CD4-positive, alpha-beta memory T cell (primary cell): ENCODE data around the gene PRSS56. TPM values are rescaled to one million over a fixed set of nuclear protein-coding genes. Genes with fewer than 3 reads are reported as not detected.

Experiments
- CTCF ChIA-PET: fragments of 350-600 bp; sonication (Branson Sonifier 250); formaldehyde crosslinking; loops from one replicate; lab custom pipeline; 2021; ENCODE audit warnings: inconsistent platforms; ENCODE audit not compliant: partially characterized antibody; lab: Charles Lee
- POLR2A ChIA-PET: fragments of 350-600 bp; sonication (Branson Sonifier 250); formaldehyde crosslinking; loops from one replicate; lab custom pipeline; 2021; ENCODE audit not compliant: partially characterized antibody; lab: Charles Lee
- DNase-seq, 5 donors: peaks; one replicate each; pipeline versions ENCODE4 v3.0.0 to v3.0.0-alpha.2; 2020 to 2022; ENCODE audit warnings: mixed read lengths in 1 of 5
- H3K27ac ChIP-seq: one replicate; pipeline ENCODE4 v1.7.0; 2013; ENCODE audit warnings: low read depth, low read length
- H3K27me3 ChIP-seq: 2 replicates; pipeline ENCODE4 v1.7.0; 2013; ENCODE audit warnings: mild to moderate bottlenecking, low read length, moderate library complexity; ENCODE audit not compliant: insufficient read depth
- H3K36me3 ChIP-seq: 2 replicates; pipeline ENCODE4 v1.7.0; 2013; ENCODE audit warnings: mild to moderate bottlenecking, low read length, moderate library complexity; ENCODE audit not compliant: insufficient read depth
- H3K4me1 ChIP-seq: 2 replicates; pipeline ENCODE4 v1.7.0; 2013; ENCODE audit warnings: mild to moderate bottlenecking, low read length, moderate library complexity; ENCODE audit not compliant: insufficient read depth
- H3K4me3 ChIP-seq, 2 donors: one replicate each; pipeline ENCODE4 v1.7.0; 2013; ENCODE audit warnings: low read length in 2 of 2, mild to moderate bottlenecking in 1 of 2
- H3K9me3 ChIP-seq, 2 donors: one replicate each; pipeline ENCODE4 v1.7.0; 2013; ENCODE audit warnings: low read length in 2 of 2, control low read depth in 1 of 2; ENCODE audit not compliant: control insufficient read depth in 1 of 2
- H3K27ac Mint-ChIP-seq, 7 donors: one replicate each; pipeline ENCODE4 v1.8.0; 2020 to 2021; ENCODE audit warnings: mixed read lengths in 7 of 7, mild to moderate bottlenecking in 6 of 7, inconsistent platforms in 3 of 7, moderate library complexity in 3 of 7
- H3K27me3 Mint-ChIP-seq, 2 donors: one replicate each; pipeline ENCODE4 v1.8.0; 2020 to 2021; ENCODE audit warnings: mixed read lengths in 2 of 2
- H3K36me3 Mint-ChIP-seq, 2 donors: one replicate each; pipeline ENCODE4 v1.8.0; 2020 to 2021; ENCODE audit warnings: mixed read lengths in 2 of 2, inconsistent platforms in 1 of 2, mild to moderate bottlenecking in 1 of 2
- H3K4me1 Mint-ChIP-seq, 4 donors: one replicate each; pipeline ENCODE4 v1.8.0; 2020 to 2021; ENCODE audit warnings: mixed read lengths in 4 of 4, mild to moderate bottlenecking in 1 of 4
- H3K4me3 Mint-ChIP-seq, 8 donors: one replicate each; pipeline ENCODE4 v1.8.0; 2020 to 2021; ENCODE audit warnings: mixed read lengths in 8 of 8, mild to moderate bottlenecking in 7 of 8, moderate library complexity in 6 of 8, inconsistent platforms in 3 of 8
- H3K9me3 Mint-ChIP-seq, 8 donors: one replicate each; pipeline ENCODE4 v1.8.0; 2020 to 2021; ENCODE audit warnings: mixed read lengths in 8 of 8, mild to moderate bottlenecking in 5 of 8, inconsistent platforms in 3 of 8, moderate library complexity in 1 of 8
- intact Hi-C: fragments of 100-400 bp; cut with micrococcal nuclease; formaldehyde crosslinking; loops from one replicate; pipeline ENCODE4 v1.15.1; 2023
- polyA plus RNA-seq, 2 donors: library from polyadenylated mRNA; unstranded; fragments of 300-500 nt; fragmentation: Illumina TruSeq; gene quantifications; one replicate each; pipeline ENCODE4 v1.2.3, GENCODE V29; 2021
- total RNA-seq, 2 experiments: library from RNA; stranded (reverse); gene quantifications; one replicate each; pipeline ENCODE4 v1.2.3, GENCODE V29; 2021

The PRSS56 gene
- total and polyA plus RNA-seq, 4 experiments from 2014 or later, result not detected

GRCh38 chr2:232493701-232494474, 26.3 kb upstream of the PRSS56 start:
- ChIA-PET CTCF (no interaction called here), POLR2A (no interaction called here)
- no peaks in the 10 kb centered on the region for H3K9me3 ChIP-seq
- no peaks in the 10 kb centered on the region for H3K4me1 ChIP-seq
- H3K27me3 ChIP-seq, result no peaks in the 10 kb centered on the region
- intact Hi-C loops, result no loop called here
- Mint-ChIP-seq H3K4me1 (peaks cover 0 to 5% (median under 1%) of the 10 kb centered on the region in 4 donors), H3K4me3 (no peak overlapping the region), H3K36me3 (no peaks in the 10 kb centered on the region), H3K27me3 (peaks cover 10 to 29% of the 10 kb centered on the region in 2 donors), H3K27ac (no peak overlapping the region), H3K9me3 (no peaks in the 10 kb centered on the region)
- H3K27ac ChIP-seq, result no peak overlapping the region
- H3K36me3 ChIP-seq, result no peaks in the 10 kb centered on the region
- DNase-seq, result no peak
- H3K4me3 ChIP-seq, result no peak overlapping the region

- Mint-ChIP-seq H3K4me1 (peaks cover 0 to 3% (median 0%) of the 10 kb centered on the region in 4 donors), H3K27me3 (peaks cover 7 to 28% of the 10 kb centered on the region in 2 donors), H3K9me3 (no peaks in the 10 kb centered on the region), H3K4me3 (no peak overlapping the region), H3K36me3 (no peaks in the 10 kb centered on the region), H3K27ac (no peak overlapping the region)
- Histone ChIP-seq H3K4me3 (no peak overlapping the region), H3K27me3 (no peaks in the 10 kb centered on the region), H3K9me3 (no peaks in the 10 kb centered on the region), H3K36me3 (no peaks in the 10 kb centered on the region), H3K4me1 (no peaks in the 10 kb centered on the region), H3K27ac (no peak overlapping the region)
- ChIA-PET CTCF (no interaction called here), POLR2A (no interaction called here)
- no peak for DNase-seq
- intact Hi-C loops, result no loop called here
Measured at GRCh38 chr2:232494542-232494941, 25.6 kb upstream of the PRSS56 start.

GRCh38 chr2:232495292-232495691, 24.9 kb upstream of the PRSS56 start:
- DNase-seq, result no peak
- no peak overlapping the region for H3K27ac Mint-ChIP-seq
- H3K27me3 Mint-ChIP-seq, result peaks cover 3 to 27% of the 10 kb centered on the region in 2 donors
- Histone ChIP-seq H3K9me3 (no peaks in the 10 kb centered on the region), H3K36me3 (no peaks in the 10 kb centered on the region), H3K27me3 (no peaks in the 10 kb centered on the region), H3K4me1 (no peaks in the 10 kb centered on the region), H3K27ac (no peak overlapping the region), H3K4me3 (no peak overlapping the region)
- H3K9me3 Mint-ChIP-seq, result no peaks in the 10 kb centered on the region
- ChIA-PET CTCF (no interaction called here), POLR2A (no interaction called here)
- no peaks in the 10 kb centered on the region for H3K36me3 Mint-ChIP-seq
- no peaks in the 10 kb centered on the region for H3K4me1 Mint-ChIP-seq
- intact Hi-C loops, result no loop called here
- H3K4me3 Mint-ChIP-seq, result no peak overlapping the region

- Histone ChIP-seq H3K4me3 (no peak overlapping the region), H3K36me3 (no peaks in the 10 kb centered on the region), H3K27me3 (no peaks in the 10 kb centered on the region), H3K4me1 (no peaks in the 10 kb centered on the region), H3K27ac (no peak overlapping the region), H3K9me3 (no peaks in the 10 kb centered on the region)
- Mint-ChIP-seq H3K27ac (no peak overlapping the region), H3K4me3 (no peak overlapping the region), H3K9me3 (no peaks in the 10 kb centered on the region), H3K36me3 (no peaks in the 10 kb centered on the region), H3K27me3 (peaks cover 8 to 24% of the 10 kb centered on the region in 2 donors), H3K4me1 (no peaks in the 10 kb centered on the region)
- ChIA-PET POLR2A (no interaction called here), CTCF (no interaction called here)
- DNase-seq, result no peak
- intact Hi-C loops, result no loop called here
Measured at GRCh38 chr2:232496501-232497270, 23.5 kb upstream of the PRSS56 start.

- no peaks in the 10 kb centered on the region for H3K36me3 ChIP-seq
- H3K4me3 ChIP-seq, result no peak overlapping the region
- peak in 1 of 5 donors; percentile 9 for DNase-seq
- Mint-ChIP-seq H3K36me3 (no peaks in the 10 kb centered on the region), H3K9me3 (no peaks in the 10 kb centered on the region), H3K4me1 (peaks cover 0 to 1% (median under 1%) of the 10 kb centered on the region in 4 donors), H3K27me3 (peaks cover 11 to 24% of the 10 kb centered on the region in 2 donors), H3K4me3 (no peak overlapping the region), H3K27ac (no peak overlapping the region)
- H3K27ac ChIP-seq, result no peak overlapping the region
- no peaks in the 10 kb centered on the region for H3K9me3 ChIP-seq
- H3K4me1 ChIP-seq, result no peaks in the 10 kb centered on the region
- intact Hi-C loops, result no loop called here
- no peaks in the 10 kb centered on the region for H3K27me3 ChIP-seq
- ChIA-PET CTCF (no interaction called here), POLR2A (no interaction called here)
Measured at GRCh38 chr2:232497348-232497747, 22.8 kb upstream of the PRSS56 start.

GRCh38 chr2:232498452-232498851, 21.7 kb upstream of the PRSS56 start:
- H3K27me3 Mint-ChIP-seq, result peaks cover 14 to 22% of the 10 kb centered on the region in 2 donors
- Histone ChIP-seq H3K27me3 (no peaks in the 10 kb centered on the region), H3K4me1 (peaks cover 4% of the 10 kb centered on the region), H3K36me3 (no peaks in the 10 kb centered on the region), H3K9me3 (no peaks in the 10 kb centered on the region), H3K27ac (no peak overlapping the region), H3K4me3 (no peak overlapping the region)
- no peak overlapping the region for H3K27ac Mint-ChIP-seq
- peaks cover 0 to 1% of the 10 kb centered on the region in 2 donors for H3K36me3 Mint-ChIP-seq
- ChIA-PET POLR2A (no interaction called here), CTCF (no interaction called here)
- H3K4me3 Mint-ChIP-seq, result no peak overlapping the region
- no peaks in the 10 kb centered on the region for H3K9me3 Mint-ChIP-seq
- intact Hi-C loops, result no loop called here
- DNase-seq, result no peak
- H3K4me1 Mint-ChIP-seq, result peaks cover 0 to 6% (median 3%) of the 10 kb centered on the region in 4 donors

GRCh38 chr2:232501331-232501771, 18.8 kb upstream of the PRSS56 start:
- CTCF ChIA-PET, result interaction anchor here (0.9 kb wide), 1 partner anchor 21 kb away, joined by 3 read pairs; no protein-coding TSS in a partner anchor
- H3K27ac ChIP-seq, result no peak overlapping the region
- H3K36me3 Mint-ChIP-seq, result peaks cover 0 to 1% of the 10 kb centered on the region in 2 donors

More at GRCh38 chr2:232501331-232501771, 18.8 kb upstream of the PRSS56 start:
- Mint-ChIP-seq H3K27ac (no peak overlapping the region), H3K4me1 (peaks cover 1 to 17% (median 5%) of the 10 kb centered on the region in 4 donors), H3K27me3 (peaks cover 20 to 42% of the 10 kb centered on the region in 2 donors), H3K4me3 (peak overlapping the region in 1 of 8 donors; percentile 47), H3K9me3 (no peaks in the 10 kb centered on the region)
- POLR2A ChIA-PET, result no interaction called here
- Histone ChIP-seq H3K27me3 (peaks cover 10% of the 10 kb centered on the region), H3K4me1 (peaks cover 7% of the 10 kb centered on the region), H3K4me3 (no peak overlapping the region), H3K9me3 (no peaks in the 10 kb centered on the region), H3K36me3 (no peaks in the 10 kb centered on the region)
- DNase-seq, result no peak
- intact Hi-C loops, result no loop called here
